ENCODE results near the gene PPCS.

The PPCS gene

GRCh38 chr1:42431514-42431913, 24.8 kb upstream of the PPCS start:
- no peaks in the 10 kb centered on the region for H3K36me3 Mint-ChIP-seq (ENCODE audit: low read depth)
- no peaks in the 10 kb centered on the region for H3K4me1 Mint-ChIP-seq (ENCODE audit: low read depth)
- H3K4me3 Mint-ChIP-seq: no peak overlapping the region
- no peak for DNase-seq
- H3K27me3 Mint-ChIP-seq: no peaks in the 10 kb centered on the region
- H3K9me3 Mint-ChIP-seq: no peaks in the 10 kb centered on the region
- no peak overlapping the region for H3K27ac Mint-ChIP-seq

DNA sequence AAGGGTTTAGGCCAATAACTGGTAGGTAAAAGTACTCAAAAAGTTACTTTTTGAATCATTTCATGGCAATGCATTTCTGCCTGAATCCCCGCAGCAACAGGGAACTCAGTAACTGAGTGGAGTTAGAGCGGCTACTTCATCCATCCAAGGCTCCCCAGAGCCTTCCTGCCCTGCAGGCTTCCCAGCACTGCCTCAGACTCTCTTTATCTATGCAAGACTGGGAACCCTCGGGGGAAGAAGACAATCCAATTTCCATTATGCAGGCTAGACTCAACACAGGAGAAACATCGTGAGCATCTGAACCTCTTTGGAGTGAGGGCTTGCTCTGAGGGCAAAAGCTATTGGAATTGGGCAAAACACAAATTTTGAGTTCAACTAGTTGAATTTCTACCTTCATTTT, 23.6 kb upstream of the PPCS start:
- Mint-ChIP-seq H3K27ac (no peak overlapping the region), H3K27me3 (no peaks in the 10 kb centered on the region)

GRCh38 chr1:42433369-42433768, 23.0 kb upstream of the PPCS start:
- DNase-seq: no peak
- H3K36me3 Mint-ChIP-seq (ENCODE audit: low read depth): no peaks in the 10 kb centered on the region

More for the DNA sequence above, 23.6 kb upstream of the PPCS start:
- H3K36me3 Mint-ChIP-seq (ENCODE audit: low read depth): no peaks in the 10 kb centered on the region
- H3K9me3 Mint-ChIP-seq: no peaks in the 10 kb centered on the region
- DNase-seq: no peak
- no peak overlapping the region for H3K4me3 Mint-ChIP-seq
- H3K4me1 Mint-ChIP-seq (ENCODE audit: low read depth): no peaks in the 10 kb centered on the region

DNA sequence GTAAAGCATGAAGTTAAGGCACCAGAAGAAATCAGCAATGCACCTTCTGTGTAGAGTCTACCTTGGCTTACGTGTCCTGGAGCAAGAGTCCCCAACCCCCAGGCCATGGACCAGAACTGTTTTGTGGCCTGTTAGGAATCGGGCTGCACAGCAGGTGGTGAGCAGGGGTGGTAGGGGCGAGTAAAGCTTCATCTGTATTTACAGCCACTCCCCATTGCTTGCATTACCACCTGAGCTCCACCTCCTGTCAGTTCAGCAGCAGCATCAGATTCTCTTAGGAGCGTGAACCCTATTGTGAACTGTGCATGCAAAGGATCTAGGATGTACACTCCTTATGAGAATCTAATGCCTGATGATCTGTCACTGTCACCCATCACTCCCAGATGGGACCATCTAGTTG, 22.0 kb upstream of the PPCS start:
- no peak overlapping the region for H3K27ac Mint-ChIP-seq
- H3K4me3 Mint-ChIP-seq: no peak overlapping the region
- no peaks in the 10 kb centered on the region for H3K27me3 Mint-ChIP-seq
- H3K9me3 Mint-ChIP-seq: no peaks in the 10 kb centered on the region
- no peaks in the 10 kb centered on the region for H3K36me3 Mint-ChIP-seq (ENCODE audit: low read depth)
- DNase-seq: no peak
- no peaks in the 10 kb centered on the region for H3K4me1 Mint-ChIP-seq (ENCODE audit: low read depth)

More at GRCh38 chr1:42433369-42433768, 23.0 kb upstream of the PPCS start:
- Mint-ChIP-seq H3K4me1 (ENCODE audit: low read depth) (no peaks in the 10 kb centered on the region), H3K27me3 (no peaks in the 10 kb centered on the region), H3K27ac (no peak overlapping the region), H3K9me3 (no peaks in the 10 kb centered on the region), H3K4me3 (no peak overlapping the region)

- Mint-ChIP-seq H3K36me3 (ENCODE audit: low read depth) (no peaks in the 10 kb centered on the region), H3K4me1 (ENCODE audit: low read depth) (no peaks in the 10 kb centered on the region), H3K27me3 (no peaks in the 10 kb centered on the region), H3K4me3 (no peak overlapping the region), H3K9me3 (no peaks in the 10 kb centered on the region), H3K27ac (no peak overlapping the region)
- no peak for DNase-seq
These were observed 16.4 kb upstream of the PPCS start for GRCh38 chr1:42439940-42440339.

GRCh38 chr1:42442662-42443061, 13.7 kb upstream of the PPCS start:
- no peak overlapping the region for H3K4me3 Mint-ChIP-seq
- no peaks in the 10 kb centered on the region for H3K4me1 Mint-ChIP-seq (ENCODE audit: low read depth)
- no peaks in the 10 kb centered on the region for H3K27me3 Mint-ChIP-seq
- H3K27ac Mint-ChIP-seq: no peak overlapping the region
- H3K36me3 Mint-ChIP-seq (ENCODE audit: low read depth): no peaks in the 10 kb centered on the region
- no peaks in the 10 kb centered on the region for H3K9me3 Mint-ChIP-seq
- DNase-seq: no peak

- peaks cover 6% of the 10 kb centered on the region for H3K4me1 Mint-ChIP-seq (ENCODE audit: low read depth)
- H3K27ac Mint-ChIP-seq: no peak overlapping the region
- H3K36me3 Mint-ChIP-seq (ENCODE audit: low read depth): no peaks in the 10 kb centered on the region
- no peak overlapping the region for H3K4me3 Mint-ChIP-seq
- no peaks in the 10 kb centered on the region for H3K9me3 Mint-ChIP-seq
- DNase-seq: no peak
- H3K27me3 Mint-ChIP-seq: no peaks in the 10 kb centered on the region
These were observed 7.1 kb upstream of the PPCS start for GRCh38 chr1:42449256-42449655.

GRCh38 chr1:42450061-42450460, 6.3 kb upstream of the PPCS start:
- no peak overlapping the region for H3K27ac Mint-ChIP-seq
- H3K9me3 Mint-ChIP-seq: no peaks in the 10 kb centered on the region
- DNase-seq: no peak
- H3K4me1 Mint-ChIP-seq (ENCODE audit: low read depth): peaks cover 8% of the 10 kb centered on the region
- no peaks in the 10 kb centered on the region for H3K36me3 Mint-ChIP-seq (ENCODE audit: low read depth)
- no peaks in the 10 kb centered on the region for H3K27me3 Mint-ChIP-seq
- no peak overlapping the region for H3K4me3 Mint-ChIP-seq

DNA sequence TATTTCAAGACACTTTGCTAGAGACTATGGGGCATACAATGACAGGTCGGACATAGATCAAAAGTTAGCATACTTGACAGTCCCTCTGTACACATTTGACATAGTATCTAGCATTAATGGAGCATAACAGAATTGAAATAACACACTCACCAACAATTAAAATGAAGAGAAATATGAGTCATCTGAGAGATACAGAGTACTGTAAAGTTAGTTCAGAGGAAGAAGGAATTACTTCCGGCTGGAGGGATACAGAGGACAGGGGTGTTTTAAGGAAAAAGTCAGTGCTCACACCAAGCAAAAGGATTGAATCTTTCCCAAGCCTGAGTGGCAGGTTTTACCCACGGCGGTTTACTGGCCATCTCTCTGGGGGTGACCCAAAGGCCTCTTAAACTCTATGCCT, 3.0 kb upstream of the PPCS start:
- DNase-seq: no peak
- Mint-ChIP-seq H3K4me1 (ENCODE audit: low read depth) (peaks cover 31% of the 10 kb centered on the region), H3K9me3 (no peaks in the 10 kb centered on the region), H3K4me3 (no peak overlapping the region), H3K27me3 (no peaks in the 10 kb centered on the region), H3K27ac (no peak overlapping the region), H3K36me3 (ENCODE audit: low read depth) (peaks cover 21% of the 10 kb centered on the region)

DNA sequence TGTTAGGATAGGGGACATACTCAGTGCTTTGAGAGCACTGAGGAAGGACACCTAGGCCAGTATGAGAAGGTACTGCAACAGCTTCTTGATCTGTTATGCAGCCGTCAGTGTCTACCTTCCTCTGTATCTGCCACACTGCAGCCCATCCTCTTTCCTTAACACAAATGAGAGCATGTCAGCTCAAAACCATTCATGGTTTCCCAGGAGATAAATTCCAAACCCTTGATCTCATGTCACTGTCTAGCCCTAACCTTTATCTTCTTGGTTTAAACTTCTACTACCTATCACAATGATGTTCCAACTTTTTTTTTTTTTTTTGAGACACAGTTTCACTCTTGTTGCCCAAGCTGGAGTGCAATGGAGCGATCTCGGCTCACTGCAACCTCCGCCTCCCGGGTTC, 1.9 kb upstream of the PPCS start:
- Mint-ChIP-seq H3K9me3 (no peaks in the 10 kb centered on the region), H3K36me3 (ENCODE audit: low read depth) (peaks cover 32% of the 10 kb centered on the region), H3K4me3 (no peak overlapping the region), H3K4me1 (ENCODE audit: low read depth) (peaks cover 37% of the 10 kb centered on the region), H3K27ac (no peak overlapping the region), H3K27me3 (no peaks in the 10 kb centered on the region)
- DNase-seq: no peak

- no peaks in the 10 kb centered on the region for H3K27me3 Mint-ChIP-seq
- peak overlapping the region; percentile 95 for H3K27ac Mint-ChIP-seq
- peak overlapping the region; percentile 81 for H3K4me3 Mint-ChIP-seq
- peaks cover 53% of the 10 kb centered on the region for H3K36me3 Mint-ChIP-seq (ENCODE audit: low read depth)
- peaks cover 48% of the 10 kb centered on the region for H3K4me1 Mint-ChIP-seq (ENCODE audit: low read depth)
- DNase-seq: no peak
- no peaks in the 10 kb centered on the region for H3K9me3 Mint-ChIP-seq
These were observed 379 bp downstream of the PPCS start for GRCh38 chr1:42456754-42457089.

- no peak overlapping the region for H3K4me3 Mint-ChIP-seq
- no peaks in the 10 kb centered on the region for H3K9me3 Mint-ChIP-seq
- H3K27ac Mint-ChIP-seq: peak overlapping the region; percentile 56
- DNase-seq: no peak
- H3K27me3 Mint-ChIP-seq: no peaks in the 10 kb centered on the region
- H3K4me1 Mint-ChIP-seq (ENCODE audit: low read depth): peaks cover 57% of the 10 kb centered on the region
- H3K36me3 Mint-ChIP-seq (ENCODE audit: low read depth): peaks cover 60% of the 10 kb centered on the region
These were observed 4.9 kb downstream of the PPCS start for GRCh38 chr1:42461196-42461595.

DNA sequence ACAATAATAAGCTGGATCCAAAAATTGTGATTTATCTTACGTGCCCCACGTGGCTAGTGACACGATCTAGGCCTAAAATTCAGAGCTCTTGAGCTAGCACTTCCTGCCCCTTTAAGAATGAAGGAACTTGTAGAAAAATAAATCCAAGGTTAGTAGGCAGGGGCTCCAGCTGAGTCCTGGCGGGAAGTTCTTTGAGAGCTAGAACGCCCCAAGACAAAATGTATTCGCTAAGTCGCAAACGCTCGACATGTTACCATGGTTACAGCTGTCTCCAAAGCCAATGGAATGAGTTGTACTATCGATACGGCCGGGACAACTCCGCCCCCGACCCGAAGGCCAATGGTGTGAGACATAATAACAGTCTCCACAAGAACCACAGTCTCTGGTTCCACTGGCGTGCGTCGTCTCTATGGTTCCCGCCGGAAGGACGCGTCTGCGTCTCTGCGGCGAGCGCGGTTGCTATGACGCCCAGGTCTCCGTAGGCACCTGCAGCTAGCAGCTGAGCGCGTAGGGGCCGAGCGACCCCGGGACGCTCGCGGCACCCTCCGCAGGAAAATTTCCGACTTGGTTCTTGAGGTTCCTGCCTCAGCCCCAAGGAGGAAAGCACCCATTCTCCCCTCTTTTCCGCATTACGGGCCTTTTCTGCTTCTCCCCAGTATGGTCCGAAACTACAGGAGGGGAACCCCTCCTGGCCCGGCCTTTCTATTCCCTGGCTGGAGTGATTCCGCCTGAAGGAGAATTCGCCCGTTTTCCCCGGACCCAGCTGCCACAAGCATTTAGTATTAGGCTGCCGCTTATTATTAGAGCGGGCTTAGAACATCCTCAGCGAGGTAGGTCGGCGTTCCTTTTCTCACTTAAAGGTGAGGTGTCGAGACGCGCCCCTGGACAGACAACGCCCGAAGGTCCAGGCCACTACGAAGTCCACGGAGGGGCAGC, 6.8 kb downstream of the PPCS start, which contains the start of gene CCDC30:
Gene CCDC30, plus strand, starts transcription at position 459 of the 936 bp plus-strand sequence. CDS start 17,266 bp downstream, outside the sequence.
- peak; percentile 92 for DNase-seq
- Mint-ChIP-seq H3K27ac (peak within 1 kb of the TSS; percentile 93), H3K27me3 (no peaks in the 10 kb centered on the region)

DNA sequence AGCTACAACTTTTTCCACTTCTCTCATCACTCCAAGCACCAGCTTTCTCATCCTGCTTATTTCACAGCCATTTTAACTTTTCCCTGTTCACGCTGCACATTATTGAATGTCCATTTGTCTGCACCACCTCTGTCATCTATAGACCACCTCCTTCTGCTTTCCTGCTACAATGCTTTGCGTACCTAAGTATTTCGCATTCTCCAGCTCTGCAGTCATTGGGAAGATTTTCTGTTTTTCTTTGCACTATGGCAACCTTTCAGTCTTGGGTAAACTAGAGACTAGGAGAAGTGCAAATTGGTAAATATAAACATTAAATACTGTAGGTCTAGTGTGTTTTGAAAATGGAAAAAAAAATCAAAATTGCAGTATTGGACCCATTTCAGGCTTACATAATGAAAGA, 7.6 kb downstream of the PPCS start:
- Mint-ChIP-seq H3K27ac (no peak overlapping the region), H3K9me3 (no peaks in the 10 kb centered on the region), H3K4me1 (ENCODE audit: low read depth) (peaks cover 38% of the 10 kb centered on the region), H3K36me3 (ENCODE audit: low read depth) (peaks cover 35% of the 10 kb centered on the region), H3K4me3 (peak overlapping the region; percentile 84), H3K27me3 (no peaks in the 10 kb centered on the region)
- no peak for DNase-seq

More for the DNA sequence above, 6.8 kb downstream of the PPCS start, which contains the start of gene CCDC30:
- peak within 1 kb of the TSS; percentile 84 for H3K4me3 Mint-ChIP-seq
- no peaks in the 10 kb centered on the region for H3K9me3 Mint-ChIP-seq
- peaks cover 46% of the 10 kb centered on the region for H3K4me1 Mint-ChIP-seq (ENCODE audit: low read depth)
- peaks cover 43% of the 10 kb centered on the region for H3K36me3 Mint-ChIP-seq (ENCODE audit: low read depth)

- Mint-ChIP-seq H3K4me1 (ENCODE audit: low read depth) (peaks cover 25% of the 10 kb centered on the region), H3K27ac (no peak overlapping the region), H3K27me3 (no peaks in the 10 kb centered on the region), H3K4me3 (no peak overlapping the region), H3K36me3 (ENCODE audit: low read depth) (peaks cover 14% of the 10 kb centered on the region), H3K9me3 (no peaks in the 10 kb centered on the region)
- no peak for DNase-seq
These were observed 9.7 kb downstream of the PPCS start for GRCh38 chr1:42466030-42466429.
